ENCODE measurements around the gene LRRC51.
"Not testable (repeated sequence)": the region's sequence is repeated elsewhere in the genome, so short reads cannot be mapped to it uniquely, and the experiment has no call there.

The LRRC51 gene

DNA sequence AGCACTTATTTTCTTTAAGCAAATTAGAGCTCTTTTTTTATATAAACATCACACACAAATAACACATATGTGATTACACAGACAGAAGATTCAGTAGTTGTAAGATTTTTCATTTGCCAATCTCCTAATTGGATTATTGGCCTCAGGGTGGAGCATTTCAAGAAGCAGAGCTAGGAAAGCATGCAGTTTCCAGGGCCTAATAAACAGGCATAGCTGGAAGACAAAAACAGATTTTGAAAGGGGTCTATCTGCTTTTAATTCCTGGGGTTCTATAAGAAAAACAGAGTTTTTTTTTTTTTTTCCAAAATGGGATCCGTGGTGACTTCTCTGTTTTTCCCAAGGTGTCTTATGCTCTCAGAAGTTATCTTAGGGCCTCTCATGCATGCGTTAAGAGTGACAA, 47.3 kb downstream of the LRRC51 start:
- DNase-seq (ENCODE audit: low read depth), result no peak
- no peak overlapping the region for H3K4me3 ChIP-seq (ENCODE audit: low read depth, low read length)
- TF ChIP-seq, protein P1, sequence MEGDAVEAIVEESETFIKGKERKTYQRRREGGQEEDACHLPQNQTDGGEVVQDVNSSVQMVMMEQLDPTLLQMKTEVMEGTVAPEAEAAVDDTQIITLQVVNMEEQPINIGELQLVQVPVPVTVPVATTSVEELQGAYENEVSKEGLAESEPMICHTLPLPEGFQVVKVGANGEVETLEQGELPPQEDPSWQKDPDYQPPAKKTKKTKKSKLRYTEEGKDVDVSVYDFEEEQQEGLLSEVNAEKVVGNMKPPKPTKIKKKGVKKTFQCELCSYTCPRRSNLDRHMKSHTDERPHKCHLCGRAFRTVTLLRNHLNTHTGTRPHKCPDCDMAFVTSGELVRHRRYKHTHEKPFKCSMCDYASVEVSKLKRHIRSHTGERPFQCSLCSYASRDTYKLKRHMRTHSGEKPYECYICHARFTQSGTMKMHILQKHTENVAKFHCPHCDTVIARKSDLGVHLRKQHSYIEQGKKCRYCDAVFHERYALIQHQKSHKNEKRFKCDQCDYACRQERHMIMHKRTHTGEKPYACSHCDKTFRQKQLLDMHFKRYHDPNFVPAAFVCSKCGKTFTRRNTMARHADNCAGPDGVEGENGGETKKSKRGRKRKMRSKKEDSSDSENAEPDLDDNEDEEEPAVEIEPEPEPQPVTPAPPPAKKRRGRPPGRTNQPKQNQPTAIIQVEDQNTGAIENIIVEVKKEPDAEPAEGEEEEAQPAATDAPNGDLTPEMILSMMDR (IDR thresholded peaks at IDR 0.05; ENCODE audit: insufficient read depth, low read depth, low read length, missing control alignments), result no peak

GRCh38 chr11:72129381-72129780, 48.7 kb downstream of the LRRC51 start:
- no peak overlapping the region for H3K4me3 ChIP-seq (ENCODE audit: low read depth, low read length)
- TF ChIP-seq, protein P1 (IDR thresholded peaks at IDR 0.05; ENCODE audit: insufficient read depth, low read depth, low read length, missing control alignments), result no peak
- no peak for DNase-seq (ENCODE audit: low read depth)

DNA sequence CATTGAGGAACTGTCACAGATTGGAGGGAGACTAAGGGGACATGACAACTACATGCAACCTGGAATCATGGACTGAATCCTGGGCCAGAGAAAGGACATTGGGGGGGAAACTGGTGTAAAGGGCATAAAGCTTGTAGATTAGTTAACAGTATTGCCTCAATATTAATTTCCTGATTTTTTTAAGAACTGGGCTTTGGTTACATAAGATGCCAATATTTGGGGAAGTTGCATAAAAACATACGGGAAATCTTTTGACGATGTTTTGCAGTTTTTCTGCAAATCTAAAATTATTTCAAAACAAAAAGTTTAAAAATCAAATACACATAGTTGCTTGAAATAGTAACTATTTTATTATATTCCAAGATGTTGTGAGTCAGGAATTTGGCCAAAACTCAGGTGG, 52.0 kb downstream of the LRRC51 start:
- TF ChIP-seq, protein P1 (IDR thresholded peaks at IDR 0.05; ENCODE audit: insufficient read depth, low read depth, low read length, missing control alignments), result no peak
- no peak for DNase-seq (ENCODE audit: low read depth)

DNA sequence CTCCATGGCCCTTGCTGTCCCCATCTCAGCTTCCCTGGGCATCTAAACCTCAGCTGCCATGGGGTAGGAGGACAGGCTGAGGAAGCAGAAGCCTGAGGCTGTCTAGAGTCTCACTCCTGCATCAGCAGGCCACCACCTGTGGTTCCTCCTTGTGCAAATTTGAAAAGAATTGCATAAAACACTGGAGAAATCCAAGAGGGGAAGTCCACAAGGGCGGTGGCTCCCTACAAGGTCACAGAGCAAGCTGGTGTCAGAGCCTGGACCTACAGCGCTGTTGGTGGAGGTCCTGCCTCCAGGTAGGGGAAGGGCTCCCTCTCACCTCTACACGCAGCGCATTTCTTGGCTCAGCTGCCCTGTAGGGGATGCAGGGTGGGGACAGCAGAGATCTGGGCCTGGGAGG, 54.8 kb downstream of the LRRC51 start, which contains the start of gene FOLR3:
FOLR3 (plus strand) TSS at position 253 of the 400 bp plus-strand sequence. CDS start 228 bp downstream, outside the sequence.
- not testable (repeated sequence) for DNase-seq (ENCODE audit: low read depth); H3K4me3 ChIP-seq (ENCODE audit: low read depth, low read length)

More for the DNA sequence above, 52.0 kb downstream of the LRRC51 start:
- H3K4me3 ChIP-seq (ENCODE audit: low read depth, low read length), result no peak overlapping the region

GRCh38 chr11:72135891-72136683, 55.4 kb downstream of the LRRC51 start:
- TF ChIP-seq, protein P1 (IDR thresholded peaks at IDR 0.05; ENCODE audit: insufficient read depth, low read depth, low read length, missing control alignments), result no peak
- no peak for DNase-seq (ENCODE audit: low read depth)
- H3K4me3 ChIP-seq (ENCODE audit: low read depth, low read length), result no peak overlapping the region

GRCh38 chr11:72136684-72137262, 56.1 kb downstream of the LRRC51 start:
- peak; percentile 12 for DNase-seq (ENCODE audit: low read depth)
- TF ChIP-seq, protein P1 (IDR thresholded peaks at IDR 0.05; ENCODE audit: insufficient read depth, low read depth, low read length, missing control alignments), result no peak
- H3K4me3 ChIP-seq (ENCODE audit: low read depth, low read length), result no peak overlapping the region

DNA sequence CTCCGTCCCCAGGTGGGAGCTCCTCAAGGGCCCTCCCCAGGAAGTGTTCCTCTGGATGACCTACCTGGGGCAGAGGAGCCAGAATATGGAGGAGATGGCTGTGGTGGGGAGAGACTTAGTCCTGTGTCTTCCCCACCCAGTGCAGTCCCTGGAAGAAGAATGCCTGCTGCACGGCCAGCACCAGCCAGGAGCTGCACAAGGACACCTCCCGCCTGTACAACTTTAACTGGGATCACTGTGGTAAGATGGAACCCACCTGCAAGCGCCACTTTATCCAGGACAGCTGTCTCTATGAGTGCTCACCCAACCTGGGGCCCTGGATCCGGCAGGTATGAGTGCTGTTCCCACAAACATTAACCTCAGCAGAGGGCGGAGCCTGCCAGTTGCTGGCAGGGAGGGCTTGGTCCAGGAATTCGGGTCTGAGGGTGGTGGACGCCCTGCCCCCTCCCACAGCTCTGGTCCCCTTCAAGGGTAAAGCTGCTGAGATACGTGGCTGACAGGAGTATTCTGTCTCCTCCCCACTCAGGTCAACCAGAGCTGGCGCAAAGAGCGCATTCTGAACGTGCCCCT, 58.3 kb downstream of the LRRC51 start:
- TF ChIP-seq, protein P1 (IDR thresholded peaks at IDR 0.05; ENCODE audit: insufficient read depth, low read depth, low read length, missing control alignments), result no peak
- no peak overlapping the region for H3K4me3 ChIP-seq (ENCODE audit: low read depth, low read length)
- no peak for DNase-seq (ENCODE audit: low read depth)

Data from GM12865 (cell line).